ENCODE data around the gene LTBP4. TPM values are rescaled to one million over a fixed set of nuclear protein-coding genes. Genes with fewer than 3 reads are reported as not detected.
"Not testable (repeated sequence)": the region's sequence is repeated elsewhere in the genome, so short reads cannot be mapped to it uniquely, and the experiment has no call there.

The LTBP4 gene
- total RNA-seq = 275 TPM

DNA sequence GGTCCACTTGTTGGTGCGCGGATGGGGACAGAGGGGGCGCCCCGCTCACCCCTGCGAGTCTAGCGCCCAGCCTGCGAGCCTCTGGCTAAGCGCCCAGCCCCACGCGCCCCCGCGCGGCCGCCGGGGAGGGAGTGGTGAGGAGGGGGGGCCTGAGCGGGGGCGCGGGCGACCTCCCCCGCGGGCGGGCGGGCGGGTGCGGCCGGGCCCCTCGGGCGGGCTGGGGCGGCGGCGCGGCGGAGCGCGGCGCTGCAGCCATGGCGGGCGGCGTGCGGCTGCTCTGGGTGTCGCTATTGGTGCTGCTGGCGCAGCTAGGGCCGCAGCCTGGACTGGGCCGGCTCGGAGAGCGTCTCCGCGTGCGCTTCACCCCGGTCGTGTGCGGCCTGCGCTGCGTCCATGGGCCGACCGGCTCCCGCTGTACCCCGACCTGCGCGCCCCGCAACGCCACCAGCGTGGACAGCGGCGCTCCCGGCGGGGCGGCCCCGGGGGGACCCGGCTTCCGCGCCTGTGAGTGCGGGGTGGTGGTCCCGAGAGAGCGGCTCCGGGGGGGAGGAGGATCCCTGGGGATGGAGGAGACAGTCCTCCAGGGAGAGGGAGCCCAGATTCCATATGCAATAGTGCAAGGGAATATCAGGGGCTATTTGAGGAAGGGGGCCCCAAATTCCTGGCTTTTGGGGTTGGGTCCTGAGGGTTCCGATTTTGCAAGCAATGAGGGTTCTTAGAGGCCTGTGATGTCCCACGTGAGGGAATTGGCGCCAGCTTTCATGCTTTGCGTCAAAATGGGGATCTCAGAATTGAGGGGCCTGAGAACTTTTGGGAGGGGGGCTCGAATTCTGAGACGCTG is at the start of gene LTBP4:
TSS of gene LTBP4 (plus strand) at position 236 of the 841 bp plus-strand sequence. CDS start at position 255, 19 bp downstream.
- DNase-seq = peak; percentile 73

GRCh38 chr19:40552848-40553247 is 48.3 kb upstream of the LTBP4 start:
- no peak for DNase-seq

GRCh38 chr19:40553885-40554857 is 47.0 kb upstream of the LTBP4 start:
- DNase-seq = peak; percentile 50

DNA sequence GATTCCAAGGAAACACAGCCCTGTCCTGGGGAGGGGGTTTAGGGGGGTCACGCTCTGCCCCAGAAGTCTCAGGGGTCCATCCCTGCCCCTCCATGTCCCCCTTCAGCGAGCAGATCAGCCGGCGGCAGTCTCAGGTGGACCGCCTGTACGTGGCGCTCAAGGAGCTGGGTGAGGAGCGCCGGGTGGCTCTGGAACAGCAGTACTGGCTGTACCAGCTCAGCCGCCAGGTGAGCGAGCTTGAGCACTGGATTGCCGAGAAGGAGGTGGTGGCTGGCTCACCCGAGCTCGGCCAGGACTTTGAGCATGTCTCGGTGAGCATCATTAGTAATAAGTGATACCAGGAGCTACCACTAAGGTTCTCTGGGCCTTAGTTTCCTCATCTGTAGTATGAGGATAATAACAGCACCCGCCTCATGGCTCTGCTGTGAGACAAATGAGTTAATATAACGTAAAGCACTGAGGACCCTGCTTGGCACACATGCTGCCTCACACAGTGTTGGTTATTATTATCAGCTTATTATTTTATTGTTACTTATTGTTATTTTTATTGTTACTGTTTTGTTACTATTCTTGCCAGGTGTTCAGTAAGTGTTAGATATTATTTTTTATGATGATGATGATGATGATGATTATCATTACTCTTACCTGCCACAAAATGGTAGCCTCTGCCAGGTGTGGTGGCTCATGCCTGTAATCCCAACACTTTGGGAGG is 45.0 kb upstream of the LTBP4 start:
- DNase-seq = no peak

DNA sequence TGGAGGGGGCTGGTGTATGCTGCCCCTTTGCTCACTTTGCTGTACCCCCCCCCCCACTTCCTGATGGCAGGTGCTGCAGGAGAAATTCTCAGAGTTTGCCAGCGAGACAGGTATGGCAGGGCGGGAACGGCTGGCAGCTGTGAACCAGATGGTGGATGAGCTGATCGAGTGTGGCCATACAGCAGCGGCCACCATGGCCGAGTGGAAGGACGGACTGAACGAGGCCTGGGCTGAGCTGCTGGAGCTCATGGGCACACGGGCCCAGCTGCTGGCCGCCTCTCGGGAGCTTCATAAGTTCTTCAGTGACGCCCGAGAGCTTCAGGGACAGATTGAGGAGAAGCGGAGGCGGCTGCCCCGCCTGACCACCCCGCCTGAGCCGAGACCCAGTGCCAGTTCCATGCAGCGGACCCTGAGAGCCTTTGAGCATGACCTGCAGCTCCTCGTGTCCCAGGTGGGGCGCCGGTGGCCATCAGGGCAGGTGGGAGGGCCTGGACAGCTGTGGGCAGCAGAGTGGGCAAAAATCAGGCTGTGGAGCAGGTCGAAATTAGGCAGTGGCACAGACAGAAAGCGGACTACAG is 44.1 kb upstream of the LTBP4 start:
- DNase-seq = no peak

GRCh38 chr19:40559394-40559793 is 41.8 kb upstream of the LTBP4 start:
- no peak for DNase-seq

GRCh38 chr19:40560092-40560507 is 41.1 kb upstream of the LTBP4 start:
- no peak for DNase-seq

DNA sequence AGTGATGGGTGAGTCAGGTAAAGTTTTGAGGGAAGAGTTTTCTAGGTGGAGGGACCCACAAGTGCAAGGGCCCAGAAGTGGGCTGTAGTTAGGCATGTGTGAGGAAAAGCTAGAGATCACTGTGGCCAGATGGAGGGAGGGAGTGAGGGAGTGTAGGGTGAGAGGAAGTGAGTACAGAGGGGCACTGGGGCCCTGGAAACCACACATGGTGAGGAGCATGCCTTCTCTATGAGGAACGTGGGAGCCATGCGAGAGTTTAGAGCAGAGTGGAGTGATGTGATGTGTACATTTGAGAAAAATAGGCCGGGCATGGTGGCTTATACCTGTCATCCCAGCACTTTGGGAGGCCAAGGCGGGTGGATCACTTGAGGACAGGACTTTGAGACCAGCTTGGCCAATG is 39.2 kb upstream of the LTBP4 start:
- DNase-seq = no peak

GRCh38 chr19:40564535-40564934 is 36.6 kb upstream of the LTBP4 start:
- not testable (repeated sequence) for DNase-seq

DNA sequence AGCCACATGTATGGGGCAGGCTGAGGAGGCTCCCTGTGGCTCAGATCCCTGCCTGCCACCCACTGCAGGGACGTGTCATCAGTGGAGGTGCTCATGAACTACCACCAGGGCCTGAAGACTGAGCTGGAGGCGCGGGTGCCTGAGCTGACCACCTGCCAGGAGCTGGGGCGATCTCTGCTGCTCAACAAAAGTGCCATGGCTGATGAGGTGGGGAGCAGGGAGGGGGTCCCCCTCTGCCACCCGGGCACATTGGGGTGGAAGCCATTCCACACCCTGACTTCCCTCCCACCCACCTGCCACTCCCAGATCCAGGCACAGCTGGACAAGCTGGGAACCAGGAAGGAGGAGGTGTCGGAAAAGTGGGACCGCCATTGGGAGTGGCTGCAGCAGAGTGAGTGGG is 35.8 kb upstream of the LTBP4 start:
- DNase-seq = no peak

GRCh38 chr19:40565910-40566495 is 35.2 kb upstream of the LTBP4 start:
- DNase-seq = no peak

DNA sequence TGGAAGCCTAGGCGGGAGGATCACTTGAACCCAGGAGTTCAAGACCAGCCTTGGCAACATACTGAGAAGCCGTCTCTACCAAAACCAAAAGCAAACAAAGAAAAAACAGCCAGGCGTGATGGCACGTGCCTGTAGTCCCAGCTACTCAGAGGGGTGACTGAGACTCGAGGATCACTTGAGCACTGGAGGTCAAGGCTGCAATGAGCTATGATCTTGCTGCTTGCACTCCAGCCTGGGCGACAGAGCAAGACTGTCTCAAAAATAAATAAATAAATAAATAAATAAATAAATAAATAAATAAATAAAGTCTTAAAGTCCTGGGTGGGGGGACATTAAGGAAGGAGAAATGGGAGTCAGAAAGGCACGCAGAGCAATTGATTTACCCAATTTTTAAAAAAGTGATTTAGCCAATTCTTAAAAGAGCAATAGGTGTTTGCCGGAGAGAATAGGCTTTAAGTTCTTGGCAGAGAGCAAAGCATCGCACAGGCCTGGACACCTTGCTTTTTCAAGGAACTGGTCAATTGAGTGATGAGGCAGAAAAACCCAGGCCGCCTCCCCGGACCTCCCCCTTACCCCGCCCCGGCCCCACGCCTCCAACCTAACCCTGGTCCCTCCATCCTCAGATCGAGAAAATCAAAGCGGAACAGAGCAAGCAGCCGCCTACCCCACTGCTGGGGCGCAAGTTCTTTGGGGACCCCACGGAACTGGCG is 34.0 kb upstream of the LTBP4 start:
- DNase-seq = no peak

DNA sequence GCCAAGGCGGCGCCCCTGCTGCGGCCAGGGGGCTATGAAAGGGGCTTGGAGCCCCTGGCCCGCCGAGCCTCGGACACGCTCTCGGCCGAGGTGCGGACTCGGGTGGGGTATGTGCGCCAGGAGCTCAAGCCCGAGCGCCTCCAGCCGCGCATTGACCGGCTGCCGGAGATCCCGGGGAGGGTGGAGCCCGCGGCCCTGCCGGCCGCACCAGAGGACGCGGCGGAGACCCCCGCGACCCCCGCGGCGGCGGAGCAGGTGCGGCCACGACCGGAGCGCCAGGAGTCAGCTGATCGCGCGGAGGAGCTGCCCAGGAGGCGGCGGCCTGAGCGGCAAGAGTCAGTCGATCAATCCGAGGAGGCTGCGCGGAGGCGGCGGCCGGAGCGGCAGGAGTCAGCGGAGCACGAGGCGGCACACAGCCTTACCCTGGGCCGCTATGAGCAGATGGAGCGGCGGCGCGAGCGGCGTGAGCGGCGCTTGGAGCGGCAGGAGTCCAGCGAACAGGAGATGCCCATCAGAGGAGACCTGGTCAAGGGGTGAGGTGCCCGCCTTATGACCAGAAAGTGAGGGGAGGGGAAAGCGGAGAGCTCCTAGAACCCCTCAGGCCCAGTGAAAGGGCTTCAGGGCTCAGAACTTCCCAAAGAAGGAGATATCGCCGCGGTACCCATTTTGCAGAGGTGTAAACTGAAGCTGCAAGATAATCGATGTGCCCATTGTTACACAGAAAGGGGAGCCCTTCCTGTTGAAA is 33.2 kb upstream of the LTBP4 start:
- DNase-seq = no peak

- DNase-seq = peak; percentile 98
Observed at GRCh38 chr19:40570313-40571004, 30.7 kb upstream of the LTBP4 start.

DNA sequence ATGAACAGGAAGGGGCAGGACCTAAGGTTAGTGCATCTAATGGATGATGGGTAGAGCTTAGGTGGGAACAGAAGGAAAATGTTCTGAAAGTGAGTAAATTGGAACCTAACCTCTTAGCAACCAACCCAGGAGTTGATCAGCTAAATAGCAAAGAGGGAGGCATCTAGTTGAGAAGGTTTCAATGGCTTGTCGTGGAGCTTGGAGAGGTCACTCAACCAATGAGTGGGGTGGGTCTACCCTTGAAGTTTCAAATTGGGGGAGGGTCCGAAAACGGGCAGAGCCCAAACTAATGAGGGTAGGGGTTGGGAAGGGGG is 30.2 kb upstream of the LTBP4 start:
- DNase-seq = no peak

- no peak for DNase-seq
Observed at GRCh38 chr19:40571831-40572495, 29.2 kb upstream of the LTBP4 start.

GRCh38 chr19:40575326-40575725 is 25.8 kb upstream of the LTBP4 start:
- no peak for DNase-seq

DNA sequence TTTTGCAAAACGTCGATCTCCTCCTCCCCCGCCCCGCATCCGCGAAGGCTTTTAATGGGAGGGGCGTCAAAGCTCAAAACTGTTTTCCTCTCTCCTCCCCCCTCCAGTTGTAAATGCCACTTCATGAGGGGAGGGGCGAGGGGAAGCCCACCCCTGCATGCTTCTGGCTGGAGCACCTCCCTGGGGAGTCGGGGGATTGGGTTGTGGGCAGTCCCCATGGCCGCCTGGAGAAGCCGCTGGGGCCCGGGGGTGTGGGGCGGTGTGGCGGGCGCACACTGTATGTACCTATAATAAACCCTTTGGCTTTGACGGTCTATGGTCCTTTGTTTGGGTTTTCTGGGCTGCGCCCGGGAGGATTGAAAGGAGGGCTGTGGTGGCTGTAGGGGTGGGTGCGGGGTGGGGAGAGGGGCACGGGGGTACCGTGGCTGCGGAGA is 25.0 kb upstream of the LTBP4 start:
- no peak for DNase-seq
